ENCODE measurements around the gene RBL2. TPM values are rescaled to one million over a fixed set of nuclear protein-coding genes. Genes with fewer than 3 reads are reported as not detected.
A peak's percentile ranks its signal among the peaks of the same experiment; 100 is the strongest.
"Not testable (repeated sequence)": the region's sequence is repeated elsewhere in the genome, so short reads cannot be mapped to it uniquely, and the experiment has no call there.

RBL2 gene
- total RNA-seq (84.5 TPM), polyA plus RNA-seq (84.9 TPM)
- long read RNA-seq, donor 1, full-length matches to known transcripts = 1 of 1 reads
- long read RNA-seq, donor 1, partial matches to known transcripts = 0 of 1 reads
- long read RNA-seq, donor 1, other reads (novel, unspliced or antisense) = 0 of 1 reads
- long read RNA-seq, donor 2 = 0 reads
- long read RNA-seq, donor 3, full-length matches to known transcripts = 7 of 225 reads
- long read RNA-seq, donor 3, partial matches to known transcripts = 218 of 225 reads
- long read RNA-seq, donor 3, other reads (novel, unspliced or antisense) = 0 of 225 reads
- long read RNA-seq, donor 4, full-length matches to known transcripts = 4 of 21 reads
- long read RNA-seq, donor 4, partial matches to known transcripts = 17 of 21 reads
- long read RNA-seq, donor 4, other reads (novel, unspliced or antisense) = 0 of 21 reads
- long read RNA-seq, donor 5, full-length matches to known transcripts = 8 of 62 reads
- long read RNA-seq, donor 5, partial matches to known transcripts = 54 of 62 reads
- long read RNA-seq, donor 5, other reads (novel, unspliced or antisense) = 0 of 62 reads
- long read RNA-seq, donor 6, full-length matches to known transcripts = 8 of 42 reads
- long read RNA-seq, donor 6, partial matches to known transcripts = 34 of 42 reads
- long read RNA-seq, donor 6, other reads (novel, unspliced or antisense) = 0 of 42 reads
- long read RNA-seq, donor 7, full-length matches to known transcripts = 12 of 40 reads
- long read RNA-seq, donor 7, partial matches to known transcripts = 18 of 40 reads
- long read RNA-seq, donor 7, other reads (novel, unspliced or antisense) = 10 of 40 reads
- long read RNA-seq, donor 8, full-length matches to known transcripts = 3 of 3 reads
- long read RNA-seq, donor 8, partial matches to known transcripts = 0 of 3 reads
- long read RNA-seq, donor 8, other reads (novel, unspliced or antisense) = 0 of 3 reads
- long read RNA-seq, donor 9, full-length matches to known transcripts = 9 of 15 reads
- long read RNA-seq, donor 9, partial matches to known transcripts = 6 of 15 reads
- long read RNA-seq, donor 9, other reads (novel, unspliced or antisense) = 0 of 15 reads
- long read RNA-seq, donor 10, full-length matches to known transcripts = 4 of 22 reads
- long read RNA-seq, donor 10, partial matches to known transcripts = 18 of 22 reads
- long read RNA-seq, donor 10, other reads (novel, unspliced or antisense) = 0 of 22 reads

- Histone ChIP-seq H3K36me3 (ENCODE audit: control insufficient read depth in 2 of 2, insufficient read depth in 2 of 2, low read length in 1 of 2) (no peaks in the 10 kb centered on the region), H3K27me3 (ENCODE audit: control insufficient read depth in 2 of 2, insufficient read depth in 1 of 2, low read length in 1 of 2) (no peaks in the 10 kb centered on the region), H3K4me1 (ENCODE audit: control insufficient read depth in 2 of 2, insufficient read depth in 2 of 2, low read length in 2 of 2) (peaks cover 3 to 5% of the 10 kb centered on the region in 2 donors), H3K4me3 (ENCODE audit: low read length in 2 of 2) (peak within 1 kb of the TSS; percentile 79 to 92), H3K27ac (ENCODE audit: low read depth in 1 of 2, low read length in 1 of 2) (peak within 1 kb of the TSS; percentile 95 to 99), H3K9me3 (ENCODE audit: control insufficient read depth in 2 of 2, insufficient read depth in 1 of 2, low read length in 1 of 2) (no peaks in the 10 kb centered on the region)
- WGBS = under 1% methylated on average over 89 of the region's 89 CpGs
- peak; percentile 37 to 90 (median 74) for DNase-seq (ENCODE audit: low read depth in 6 of 9, low spot score in 9 of 9)
Measured at GRCh38 chr16:53434377-53435065, at the start of gene RBL2. RBL2 (plus strand) TSS chr16:53434471; CDS start chr16:53434557, 86 bp downstream.

GRCh38 chr16:53384610-53385009 lies 49.7 kb upstream of the RBL2 start:
- H3K27ac ChIP-seq (ENCODE audit: low read depth in 1 of 2, low read length in 1 of 2); H3K4me1 ChIP-seq (ENCODE audit: control insufficient read depth in 2 of 2, insufficient read depth in 2 of 2, low read length in 2 of 2); H3K36me3 ChIP-seq (ENCODE audit: control insufficient read depth in 2 of 2, insufficient read depth in 2 of 2, low read length in 1 of 2); H3K9me3 ChIP-seq (ENCODE audit: control insufficient read depth in 2 of 2, insufficient read depth in 1 of 2, low read length in 1 of 2); DNase-seq (ENCODE audit: low read depth in 6 of 9, low spot score in 9 of 9); H3K27me3 ChIP-seq (ENCODE audit: control insufficient read depth in 2 of 2, insufficient read depth in 1 of 2, low read length in 1 of 2); H3K4me3 ChIP-seq (ENCODE audit: low read length in 2 of 2): not testable (repeated sequence)
- 87% methylated on average over 8 of the region's 8 CpGs for WGBS

- Histone ChIP-seq H3K4me3 (ENCODE audit: low read length in 2 of 2) (no peak overlapping the region), H3K4me1 (ENCODE audit: control insufficient read depth in 2 of 2, insufficient read depth in 2 of 2, low read length in 2 of 2) (no peaks in the 10 kb centered on the region), H3K36me3 (ENCODE audit: control insufficient read depth in 2 of 2, insufficient read depth in 2 of 2, low read length in 1 of 2) (no peaks in the 10 kb centered on the region), H3K9me3 (ENCODE audit: control insufficient read depth in 2 of 2, insufficient read depth in 1 of 2, low read length in 1 of 2) (no peaks in the 10 kb centered on the region), H3K27me3 (ENCODE audit: control insufficient read depth in 2 of 2, insufficient read depth in 1 of 2, low read length in 1 of 2) (no peaks in the 10 kb centered on the region), H3K27ac (ENCODE audit: low read depth in 1 of 2, low read length in 1 of 2) (no peak overlapping the region)
- WGBS = 72% methylated on average over 2 of the region's 2 CpGs
- no peak for DNase-seq (ENCODE audit: low read depth in 6 of 9, low spot score in 9 of 9)
Measured at GRCh38 chr16:53404959-53405358, 29.3 kb upstream of the RBL2 start.

- no peak overlapping the region for H3K4me3 ChIP-seq (ENCODE audit: low read length in 2 of 2)
- no peak for DNase-seq (ENCODE audit: low read depth in 6 of 9, low spot score in 9 of 9)
- no peaks in the 10 kb centered on the region for H3K4me1 ChIP-seq (ENCODE audit: control insufficient read depth in 2 of 2, insufficient read depth in 2 of 2, low read length in 2 of 2)
- 97% methylated on average over 18 of the region's 18 CpGs for WGBS
- peaks cover 0 to 5% of the 10 kb centered on the region in 2 donors for H3K9me3 ChIP-seq (ENCODE audit: control insufficient read depth in 2 of 2, insufficient read depth in 1 of 2, low read length in 1 of 2)
- no peaks in the 10 kb centered on the region for H3K36me3 ChIP-seq (ENCODE audit: control insufficient read depth in 2 of 2, insufficient read depth in 2 of 2, low read length in 1 of 2)
- no peaks in the 10 kb centered on the region for H3K27me3 ChIP-seq (ENCODE audit: control insufficient read depth in 2 of 2, insufficient read depth in 1 of 2, low read length in 1 of 2)
- no peak overlapping the region for H3K27ac ChIP-seq (ENCODE audit: low read depth in 1 of 2, low read length in 1 of 2)
Measured at GRCh38 chr16:53412549-53412948, 21.7 kb upstream of the RBL2 start.

- Histone ChIP-seq H3K27me3 (ENCODE audit: control insufficient read depth in 2 of 2, insufficient read depth in 1 of 2, low read length in 1 of 2) (no peaks in the 10 kb centered on the region), H3K27ac (ENCODE audit: low read depth in 1 of 2, low read length in 1 of 2) (no peak overlapping the region), H3K9me3 (ENCODE audit: control insufficient read depth in 2 of 2, insufficient read depth in 1 of 2, low read length in 1 of 2) (peaks cover 0 to 5% of the 10 kb centered on the region in 2 donors), H3K4me1 (ENCODE audit: control insufficient read depth in 2 of 2, insufficient read depth in 2 of 2, low read length in 2 of 2) (no peaks in the 10 kb centered on the region), H3K36me3 (ENCODE audit: control insufficient read depth in 2 of 2, insufficient read depth in 2 of 2, low read length in 1 of 2) (no peaks in the 10 kb centered on the region), H3K4me3 (ENCODE audit: low read length in 2 of 2) (no peak overlapping the region)
- WGBS = 94% methylated on average over 18 of the region's 18 CpGs
- DNase-seq (ENCODE audit: low read depth in 6 of 9, low spot score in 9 of 9) = no peak
Measured at GRCh38 chr16:53413864-53414263, 20.4 kb upstream of the RBL2 start.

- Histone ChIP-seq H3K36me3 (ENCODE audit: control insufficient read depth in 2 of 2, insufficient read depth in 2 of 2, low read length in 1 of 2) (no peaks in the 10 kb centered on the region), H3K27me3 (ENCODE audit: control insufficient read depth in 2 of 2, insufficient read depth in 1 of 2, low read length in 1 of 2) (no peaks in the 10 kb centered on the region), H3K4me1 (ENCODE audit: control insufficient read depth in 2 of 2, insufficient read depth in 2 of 2, low read length in 2 of 2) (no peaks in the 10 kb centered on the region), H3K27ac (ENCODE audit: low read depth in 1 of 2, low read length in 1 of 2) (no peak overlapping the region), H3K9me3 (ENCODE audit: control insufficient read depth in 2 of 2, insufficient read depth in 1 of 2, low read length in 1 of 2) (peaks cover 0 to 5% of the 10 kb centered on the region in 2 donors), H3K4me3 (ENCODE audit: low read length in 2 of 2) (no peak overlapping the region)
- DNase-seq (ENCODE audit: low read depth in 6 of 9, low spot score in 9 of 9) = no peak
- WGBS = 97% methylated on average over 16 of the region's 16 CpGs
Measured at GRCh38 chr16:53414381-53414780, 19.9 kb upstream of the RBL2 start.

GRCh38 chr16:53415504-53415903 lies 18.8 kb upstream of the RBL2 start:
- no peak for DNase-seq (ENCODE audit: low read depth in 6 of 9, low spot score in 9 of 9)
- Histone ChIP-seq H3K9me3 (ENCODE audit: control insufficient read depth in 2 of 2, insufficient read depth in 1 of 2, low read length in 1 of 2) (peaks cover 0 to 5% of the 10 kb centered on the region in 2 donors), H3K27ac (ENCODE audit: low read depth in 1 of 2, low read length in 1 of 2) (no peak overlapping the region), H3K27me3 (ENCODE audit: control insufficient read depth in 2 of 2, insufficient read depth in 1 of 2, low read length in 1 of 2) (no peaks in the 10 kb centered on the region), H3K4me1 (ENCODE audit: control insufficient read depth in 2 of 2, insufficient read depth in 2 of 2, low read length in 2 of 2) (no peaks in the 10 kb centered on the region), H3K36me3 (ENCODE audit: control insufficient read depth in 2 of 2, insufficient read depth in 2 of 2, low read length in 1 of 2) (no peaks in the 10 kb centered on the region), H3K4me3 (ENCODE audit: low read length in 2 of 2) (no peak overlapping the region)
- WGBS = 14% methylated on average over 4 of the region's 4 CpGs

GRCh38 chr16:53417011-53417410 lies 17.3 kb upstream of the RBL2 start:
- Histone ChIP-seq H3K27me3 (ENCODE audit: control insufficient read depth in 2 of 2, insufficient read depth in 1 of 2, low read length in 1 of 2) (no peaks in the 10 kb centered on the region), H3K36me3 (ENCODE audit: control insufficient read depth in 2 of 2, insufficient read depth in 2 of 2, low read length in 1 of 2) (no peaks in the 10 kb centered on the region), H3K4me3 (ENCODE audit: low read length in 2 of 2) (no peak overlapping the region), H3K9me3 (ENCODE audit: control insufficient read depth in 2 of 2, insufficient read depth in 1 of 2, low read length in 1 of 2) (peaks cover 0 to 5% of the 10 kb centered on the region in 2 donors), H3K27ac (ENCODE audit: low read depth in 1 of 2, low read length in 1 of 2) (no peak overlapping the region), H3K4me1 (ENCODE audit: control insufficient read depth in 2 of 2, insufficient read depth in 2 of 2, low read length in 2 of 2) (no peaks in the 10 kb centered on the region)
- 80% methylated on average over 4 of the region's 4 CpGs for WGBS
- no peak for DNase-seq (ENCODE audit: low read depth in 6 of 9, low spot score in 9 of 9)

All from thymus (tissue), 14 donors.